ENCODE data around the gene BEND3.

Gene BEND3

DNA sequence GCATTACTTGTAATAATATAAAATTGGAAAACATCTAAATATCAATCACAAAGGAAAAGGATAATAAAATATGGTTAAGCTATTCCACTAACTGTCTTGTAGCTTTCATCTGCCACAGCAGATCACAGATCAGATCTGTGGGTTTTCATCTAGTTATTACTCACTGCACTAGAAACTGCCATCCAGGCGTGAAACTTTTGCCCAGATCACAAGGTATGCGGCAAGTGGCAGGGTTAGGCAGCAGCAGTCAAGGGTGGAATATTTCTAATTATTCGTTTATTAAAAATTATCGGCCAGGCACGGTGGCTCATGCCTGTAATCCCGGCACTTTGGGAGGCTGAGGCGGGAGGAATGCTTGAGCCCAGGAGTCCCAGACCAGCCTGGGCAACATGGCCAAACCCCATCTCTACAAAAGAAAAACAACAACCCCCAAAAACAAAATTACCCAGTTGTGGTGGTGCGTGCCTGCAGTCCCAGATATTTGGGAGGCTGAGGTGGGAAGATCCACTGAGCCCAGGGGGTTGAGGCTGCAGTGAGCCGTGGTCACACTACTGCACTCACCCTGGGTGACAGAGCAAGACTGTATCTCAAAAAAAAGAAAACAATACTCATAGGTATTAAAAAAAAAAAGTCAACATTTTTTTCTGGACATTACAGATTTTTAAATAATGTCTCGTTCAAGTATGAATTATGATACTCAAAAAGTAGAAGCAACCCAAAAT is 32.1 kb downstream of the BEND3 start:
- DNase-seq (ENCODE audit: low read depth, low spot score), result no peak

DNA sequence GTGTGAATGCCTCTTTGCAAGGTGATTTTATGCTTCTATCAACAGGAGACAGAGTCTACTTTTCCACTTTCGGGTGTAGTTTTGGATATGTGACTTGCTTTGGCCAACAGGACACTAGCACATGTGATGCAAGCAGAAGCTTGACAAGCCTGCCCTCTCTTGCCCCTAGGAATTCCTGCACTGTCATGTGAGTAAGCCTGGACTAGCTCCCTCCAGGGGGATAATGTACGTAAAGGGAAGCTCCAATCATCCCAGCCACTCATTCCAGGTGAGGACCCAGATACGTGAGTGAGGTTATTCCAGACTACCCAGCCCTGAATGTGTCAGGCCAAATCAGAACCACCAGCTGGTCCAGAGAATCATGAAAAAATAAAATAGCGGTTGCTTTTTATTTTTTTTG is 33.3 kb downstream of the BEND3 start:
- no peak for DNase-seq (ENCODE audit: low read depth, low spot score)

DNA sequence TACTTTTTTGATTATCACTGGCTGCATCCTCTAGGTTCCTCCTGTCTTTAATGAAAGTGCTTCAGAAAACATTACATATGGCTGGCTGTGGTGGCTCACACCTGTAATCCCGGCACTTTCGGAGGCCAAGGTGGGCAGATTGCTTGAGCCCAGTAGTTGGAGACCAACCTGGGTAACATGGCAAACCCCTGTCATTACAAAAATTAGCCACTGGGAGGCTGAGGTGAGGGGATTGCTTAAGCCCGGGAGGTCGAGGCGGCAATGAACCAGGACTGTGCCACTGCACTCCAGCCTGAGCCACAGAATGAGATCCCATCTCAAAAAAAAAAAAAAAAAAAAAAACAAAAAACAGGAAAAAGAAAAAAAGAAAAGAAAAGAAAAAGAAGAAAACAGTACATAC is 35.3 kb downstream of the BEND3 start:
- DNase-seq (ENCODE audit: low read depth, low spot score), result no peak

DNA sequence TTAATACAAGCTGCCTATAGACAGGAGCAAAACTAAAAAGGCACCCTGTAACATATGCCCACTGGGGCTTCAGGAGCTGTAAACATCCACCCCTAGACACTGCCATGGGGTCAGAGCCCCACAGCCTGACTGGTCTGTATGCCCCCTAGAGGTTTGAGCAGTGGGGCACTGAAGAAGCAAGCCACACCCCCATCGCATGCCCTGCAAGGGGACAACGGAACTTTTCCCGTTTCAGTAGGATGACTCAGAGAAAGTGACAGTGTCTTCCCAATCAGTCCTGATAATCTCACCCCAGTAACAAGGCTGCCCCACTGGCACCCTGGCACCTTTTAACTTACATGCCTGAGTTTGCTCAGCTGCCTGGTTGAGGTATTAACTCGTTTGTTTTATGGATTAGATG is 35.9 kb downstream of the BEND3 start:
- DNase-seq (ENCODE audit: low read depth, low spot score), result no peak

DNA sequence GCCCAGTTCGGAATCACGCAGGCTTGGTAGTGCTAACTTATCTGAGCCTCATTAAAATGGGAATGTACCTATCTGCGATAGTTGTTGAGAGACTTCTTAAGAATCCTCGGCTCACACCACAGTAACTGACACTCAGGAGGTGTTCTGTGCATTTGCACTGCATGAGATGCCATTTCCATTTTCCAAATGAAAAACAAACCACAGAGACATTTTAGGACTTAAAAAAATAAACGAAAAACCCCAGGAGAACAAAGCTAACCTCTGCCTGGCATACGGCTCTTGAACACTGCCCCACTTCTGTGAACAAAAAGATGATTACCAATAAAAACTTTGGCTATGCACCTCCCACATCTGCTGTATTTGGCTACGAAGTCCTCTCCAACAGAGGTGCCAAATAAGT is 37.6 kb downstream of the BEND3 start:
- DNase-seq (ENCODE audit: low read depth, low spot score), result no peak

DNA sequence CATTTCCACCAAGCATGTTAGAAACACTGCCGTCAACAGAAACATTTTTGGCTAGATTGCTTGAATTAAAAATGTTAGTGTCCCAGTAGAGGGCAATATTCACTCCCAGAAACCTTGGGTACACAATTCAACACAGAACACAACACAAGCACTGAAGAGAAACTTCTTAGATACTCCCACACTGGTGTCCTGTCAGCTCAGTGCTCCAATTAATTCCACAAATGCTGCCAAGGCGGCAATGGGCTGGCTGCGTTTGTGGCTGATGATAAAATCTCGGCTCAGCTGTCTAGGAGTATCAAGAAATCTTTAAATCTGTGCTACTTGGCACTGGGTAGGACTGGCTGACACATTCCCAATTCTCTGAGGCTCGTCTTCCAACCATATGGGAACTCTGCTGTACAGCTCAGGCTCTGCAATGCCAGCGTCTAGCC is 39.3 kb downstream of the BEND3 start:
- DNase-seq (ENCODE audit: low read depth, low spot score), result peak; percentile 51

DNA sequence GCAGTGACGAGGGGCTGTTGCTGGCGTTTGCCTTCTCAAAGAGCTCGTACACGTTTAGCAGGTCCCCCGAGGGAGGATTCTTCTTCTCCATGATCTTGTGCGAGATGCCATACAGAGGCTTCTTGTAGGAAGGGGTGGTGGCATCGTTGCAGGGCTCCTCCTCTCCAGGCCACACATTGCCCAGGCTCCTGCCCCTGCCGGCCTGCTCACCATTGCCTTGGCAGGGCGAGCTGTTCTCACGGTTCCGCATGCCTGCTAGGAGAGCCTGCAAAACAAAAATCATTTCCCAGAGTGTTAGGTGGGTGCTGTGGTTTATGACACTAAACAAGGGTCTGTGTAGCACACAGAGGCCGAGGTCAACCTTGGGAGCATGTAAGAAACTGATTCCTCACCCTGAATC is 44.6 kb downstream of the BEND3 start:
- DNase-seq (ENCODE audit: low read depth, low spot score), result no peak

DNA sequence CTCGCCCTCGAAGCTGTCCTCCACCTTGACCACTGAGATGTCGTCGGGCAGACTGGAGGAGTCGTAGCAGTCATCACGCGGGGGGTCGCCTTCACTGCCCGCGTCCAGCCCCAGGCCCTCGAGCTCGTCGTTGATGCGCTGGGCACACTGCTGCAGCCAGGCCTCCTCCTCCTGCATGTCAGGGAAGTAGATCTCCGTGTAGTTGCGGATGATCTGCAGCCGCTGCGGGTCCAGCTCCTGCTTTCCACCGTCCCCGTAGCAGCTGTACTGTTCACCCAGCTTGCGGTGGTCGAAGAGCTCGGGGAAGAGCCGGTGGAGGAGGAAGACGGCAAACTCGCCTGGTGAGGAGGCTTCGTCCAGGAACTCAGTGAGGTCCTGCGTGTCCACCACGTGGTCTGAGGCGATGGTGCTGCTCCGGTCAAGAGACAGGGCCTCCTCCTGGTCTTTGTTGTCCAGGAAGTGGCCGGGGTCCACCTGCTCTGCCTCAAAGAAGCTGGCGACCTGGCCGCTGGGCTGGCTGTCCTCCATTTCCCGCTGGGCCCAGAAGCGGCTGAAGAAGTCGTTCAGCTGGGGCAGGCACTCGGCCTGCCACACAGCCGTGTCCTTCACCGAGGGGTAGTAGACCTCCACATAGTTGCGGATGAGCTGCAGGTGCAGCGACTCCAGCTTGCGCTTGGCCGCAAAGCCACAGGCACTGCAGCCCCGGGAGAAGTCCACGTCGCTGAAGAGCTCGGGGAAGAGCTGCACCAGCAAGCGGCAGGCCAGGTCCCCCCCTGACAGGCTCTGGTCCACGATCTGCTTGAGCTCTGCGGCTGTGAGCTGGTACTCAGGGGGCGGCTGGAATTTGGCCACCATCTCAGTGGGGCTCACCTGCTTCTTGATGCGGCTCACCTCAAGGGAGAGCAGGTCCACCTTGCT is 45.4 kb downstream of the BEND3 start:
- DNase-seq (ENCODE audit: low read depth, low spot score), result no peak

DNA sequence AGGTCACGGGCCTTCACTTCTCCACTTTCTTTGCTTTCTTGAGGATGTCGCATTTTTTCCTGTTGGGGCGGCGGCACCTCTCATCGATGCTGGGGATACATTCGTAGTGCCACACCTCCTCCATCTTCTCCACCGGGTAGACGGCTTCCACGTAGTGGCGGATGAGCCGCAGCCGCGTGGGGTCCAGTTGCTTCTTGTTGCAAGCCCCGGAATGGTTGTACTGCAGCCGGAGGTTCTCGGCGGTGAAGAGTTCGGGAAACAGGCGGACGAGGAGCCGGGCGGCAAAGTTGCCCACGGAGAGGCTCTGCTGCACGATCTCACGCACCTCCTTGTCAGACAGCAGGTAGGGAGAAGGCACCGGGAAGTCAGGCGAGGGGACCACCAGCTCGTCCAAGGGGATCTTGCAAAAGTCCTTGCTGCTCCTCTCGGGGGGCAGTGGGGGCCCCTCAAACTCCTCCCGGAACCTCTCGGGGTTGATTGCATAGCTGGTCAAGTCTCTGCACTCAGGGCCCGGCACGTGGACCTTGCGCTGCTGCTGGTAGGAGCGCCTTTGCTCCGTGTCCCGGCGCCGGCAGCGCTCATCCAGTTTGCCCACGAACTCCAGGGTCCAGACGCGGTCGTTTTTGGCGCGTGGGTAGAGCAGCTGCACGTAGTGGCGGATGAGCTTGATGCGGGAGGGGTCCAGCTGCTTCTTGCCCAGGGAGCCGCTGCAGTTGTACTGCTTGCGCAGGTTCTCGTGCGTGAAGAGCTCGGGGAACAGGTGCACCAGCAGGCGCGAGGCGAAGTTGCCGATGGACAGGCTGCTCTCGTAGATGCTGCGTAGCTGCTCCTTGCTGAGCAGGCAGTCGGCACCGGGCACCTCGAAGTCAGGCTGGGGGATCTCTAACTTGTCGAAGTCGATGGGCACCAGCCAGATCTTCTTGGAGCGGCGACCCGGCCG is 46.4 kb downstream of the BEND3 start:
- DNase-seq (ENCODE audit: low read depth, low spot score), result no peak

DNA sequence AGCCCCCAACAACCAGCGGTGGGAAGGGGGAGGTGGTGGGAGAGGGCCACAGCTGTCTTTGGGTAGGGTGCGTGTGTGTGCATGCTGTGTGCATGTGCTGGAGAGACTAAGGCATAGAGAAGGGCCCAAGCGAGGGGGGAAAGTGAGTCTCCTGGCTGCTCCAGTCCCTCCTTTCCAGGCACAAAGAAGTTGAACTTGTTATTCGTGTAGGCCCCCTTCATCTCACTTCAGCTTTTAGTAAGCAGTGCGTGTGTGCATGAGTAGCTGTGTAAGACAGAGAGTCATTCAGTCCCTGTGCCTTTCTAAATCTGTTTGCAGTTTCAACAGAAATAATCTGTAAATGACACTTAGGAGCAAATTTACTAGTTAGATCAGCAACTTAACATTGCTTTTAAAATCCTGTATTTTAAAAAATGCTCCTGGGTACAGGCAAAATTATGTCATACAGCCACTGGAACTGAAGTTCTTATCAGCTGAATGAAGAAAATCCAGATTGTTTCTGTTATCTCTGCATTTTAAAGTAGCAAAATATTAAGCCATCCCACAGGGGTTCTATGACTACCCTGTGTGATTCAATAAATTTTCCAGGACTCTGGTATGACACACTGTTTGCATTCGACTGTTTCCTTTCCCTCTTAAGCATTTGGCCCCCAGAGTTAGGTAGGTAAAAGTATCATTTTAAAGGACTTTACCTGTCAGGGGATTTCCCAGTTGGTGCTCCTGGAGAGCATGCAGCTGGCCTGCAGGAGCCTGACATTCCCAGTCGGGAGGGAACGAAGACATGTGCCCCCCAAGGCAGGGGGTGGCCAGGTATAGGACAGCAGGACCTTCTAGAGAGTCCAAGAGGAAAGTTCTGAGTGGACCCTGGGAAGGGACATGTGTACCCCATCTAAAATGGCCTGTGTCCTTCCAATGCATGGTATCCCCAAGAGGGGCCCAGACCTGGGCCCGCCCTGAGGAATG is 48.3 kb downstream of the BEND3 start:
- DNase-seq (ENCODE audit: low read depth, low spot score), result no peak

DNA sequence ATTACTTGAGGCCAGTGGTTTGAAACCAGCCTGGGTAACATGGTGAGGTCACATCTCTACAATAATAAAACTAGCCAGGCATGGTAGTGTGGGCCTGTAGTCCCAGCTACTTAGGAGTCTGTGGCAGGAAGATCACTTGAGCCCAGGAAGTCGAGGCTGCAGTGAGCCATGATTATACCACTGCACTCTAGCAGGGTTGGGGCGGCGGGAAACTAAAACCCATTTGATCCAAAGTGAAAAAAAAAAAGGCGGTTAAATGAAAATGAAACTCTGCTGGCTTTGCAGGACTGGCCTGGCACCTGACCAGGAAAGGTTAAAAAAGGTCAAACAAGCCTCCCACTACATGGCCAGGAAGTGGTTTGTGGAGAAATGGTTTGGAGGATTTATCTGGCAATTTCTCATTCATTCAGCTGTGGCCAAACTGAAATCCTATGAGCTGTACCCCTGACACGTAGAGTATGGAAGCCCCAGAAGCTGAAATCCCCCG is 50.7 kb downstream of the BEND3 start:
- peak; percentile 78 for DNase-seq (ENCODE audit: low read depth, low spot score)

DNA sequence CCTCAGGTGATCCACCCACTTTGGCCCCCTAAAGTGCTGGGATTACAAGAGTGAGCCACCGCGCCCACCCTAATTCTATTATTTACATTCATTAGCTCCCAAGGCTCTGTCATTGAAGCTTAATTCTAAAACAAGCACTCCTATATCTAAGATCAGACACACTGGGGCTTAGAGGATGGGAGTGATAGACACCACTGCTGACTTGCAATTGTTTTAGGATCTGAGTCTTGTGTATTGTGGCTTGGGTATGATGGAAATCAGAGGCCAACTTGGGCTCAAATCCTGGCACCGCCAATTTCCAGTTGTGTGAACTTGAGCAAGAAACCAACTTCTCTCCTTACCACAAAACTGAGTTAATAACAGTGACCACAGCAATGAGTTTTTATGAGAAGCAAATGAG is 52.6 kb downstream of the BEND3 start:
- DNase-seq (ENCODE audit: low read depth, low spot score), result no peak

DNA sequence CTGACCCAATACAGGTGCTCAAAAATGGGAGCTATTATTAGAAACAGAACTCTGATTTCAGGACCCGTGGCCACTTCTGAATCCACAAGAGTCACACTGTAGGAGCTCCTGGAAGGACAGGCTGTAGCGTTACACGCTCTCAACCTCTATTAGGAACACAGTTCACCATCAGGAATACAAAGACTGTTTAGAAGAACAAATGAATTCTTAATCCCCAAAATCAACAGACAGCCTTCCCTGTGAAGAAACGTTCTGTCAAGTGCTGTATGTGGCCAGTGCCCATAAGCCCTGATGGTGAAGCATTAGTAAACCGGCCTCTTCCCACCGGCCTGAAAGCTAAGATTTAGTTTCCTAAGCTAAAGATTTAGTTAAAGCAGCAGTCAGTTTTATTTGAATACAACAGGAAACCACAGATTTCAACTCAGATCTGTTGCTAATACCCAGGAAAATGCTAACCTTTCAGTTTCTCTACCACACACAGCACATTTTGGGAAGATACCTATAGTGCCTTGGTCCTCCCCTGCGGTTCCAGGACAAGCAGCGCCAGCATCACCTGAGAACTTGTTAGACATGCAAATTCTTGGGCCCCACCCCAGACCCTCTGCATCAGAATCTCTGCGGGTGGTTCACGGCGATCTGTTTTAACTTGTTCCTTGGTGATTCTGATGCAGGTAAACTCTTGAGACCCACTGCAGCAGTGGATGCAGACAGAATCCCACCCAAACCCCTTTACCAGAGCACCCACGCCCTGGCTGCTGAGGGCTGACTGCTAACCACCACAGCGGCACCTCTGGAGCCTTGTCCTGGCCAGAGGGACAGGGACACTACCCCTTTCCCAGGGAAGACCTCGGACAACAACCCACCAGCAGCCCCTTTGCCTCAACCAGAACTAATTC is 53.9 kb downstream of the BEND3 start:
- no peak for DNase-seq (ENCODE audit: low read depth, low spot score)

DNA sequence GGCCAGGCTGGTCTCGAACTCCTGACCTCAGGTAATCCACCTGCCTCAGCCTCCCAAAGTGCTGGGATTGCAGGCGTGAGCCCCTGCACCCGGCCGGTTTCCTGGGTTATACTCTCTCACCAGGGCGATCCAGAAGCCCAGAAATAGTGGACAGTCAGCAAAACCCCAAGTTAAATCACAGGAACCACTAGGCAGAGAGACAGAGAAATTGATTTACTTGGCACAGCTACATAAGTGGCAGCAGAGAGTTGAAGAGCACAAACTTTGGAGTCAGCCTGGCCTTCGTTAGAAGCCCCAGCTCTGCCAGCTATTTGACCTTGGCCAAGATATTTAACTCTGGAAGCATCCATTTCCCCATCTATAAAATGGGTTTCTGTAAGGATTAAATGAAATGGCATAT is 54.6 kb downstream of the BEND3 start:
- DNase-seq (ENCODE audit: low read depth, low spot score), result no peak

DNA sequence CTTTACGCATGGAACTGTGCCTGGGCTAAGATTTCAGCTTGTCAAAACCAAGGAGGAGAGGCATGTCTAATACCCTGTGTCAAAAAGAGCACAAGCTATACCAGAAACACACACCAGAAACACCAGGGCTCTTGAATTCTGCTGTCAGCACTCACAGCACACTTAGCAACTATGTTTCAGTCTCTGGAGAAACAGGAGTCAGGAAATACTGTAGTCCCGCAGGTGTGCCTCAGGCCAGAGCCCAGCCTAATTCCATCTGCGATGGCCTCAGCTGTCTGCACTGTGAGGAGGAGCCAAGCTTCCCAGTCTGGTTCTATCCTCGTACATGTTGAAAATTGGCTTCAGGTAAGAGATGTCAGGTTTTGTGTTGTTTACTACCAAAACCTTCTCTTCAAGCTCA is 55.7 kb downstream of the BEND3 start:
- no peak for DNase-seq (ENCODE audit: low read depth, low spot score)

DNA sequence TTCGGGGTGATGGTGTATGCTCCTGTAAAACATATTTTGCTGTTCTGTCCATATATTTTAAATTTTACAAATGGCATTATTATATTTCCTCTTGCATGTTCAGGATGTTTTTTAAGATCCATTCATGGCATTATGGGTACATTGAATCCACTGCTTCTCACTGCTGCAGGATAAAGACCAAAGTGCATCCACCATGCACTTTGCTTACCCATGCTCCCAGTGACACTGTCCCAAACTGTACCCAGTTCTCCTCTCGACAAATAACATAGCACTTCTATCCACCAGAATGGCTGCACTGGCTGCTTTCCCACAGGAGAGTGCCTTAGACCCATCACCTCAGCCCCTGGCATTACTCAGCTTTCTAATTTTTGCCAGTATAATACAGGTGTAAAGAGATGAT is 57.6 kb downstream of the BEND3 start:
- no peak for DNase-seq (ENCODE audit: low read depth, low spot score)

DNA sequence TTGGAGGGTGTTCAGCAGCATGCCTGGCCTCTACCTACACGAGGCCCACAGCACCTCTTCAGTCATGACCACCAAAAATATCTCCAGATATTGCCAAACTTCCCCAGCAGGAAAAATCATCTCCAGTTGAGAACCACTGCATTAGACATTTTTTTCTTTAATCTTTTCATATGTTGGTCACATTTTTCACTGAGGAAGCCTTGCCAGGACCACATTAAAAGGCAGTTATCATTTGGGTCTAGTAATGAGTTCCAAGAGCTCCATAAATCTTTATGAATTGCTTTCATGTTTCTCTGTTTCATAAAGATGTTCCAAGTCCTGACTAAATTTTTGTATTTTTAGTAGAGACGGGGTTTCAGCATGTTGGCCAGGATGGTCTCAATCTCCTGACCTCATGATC is 58.5 kb downstream of the BEND3 start:
- no peak for DNase-seq (ENCODE audit: low read depth, low spot score)

DNA sequence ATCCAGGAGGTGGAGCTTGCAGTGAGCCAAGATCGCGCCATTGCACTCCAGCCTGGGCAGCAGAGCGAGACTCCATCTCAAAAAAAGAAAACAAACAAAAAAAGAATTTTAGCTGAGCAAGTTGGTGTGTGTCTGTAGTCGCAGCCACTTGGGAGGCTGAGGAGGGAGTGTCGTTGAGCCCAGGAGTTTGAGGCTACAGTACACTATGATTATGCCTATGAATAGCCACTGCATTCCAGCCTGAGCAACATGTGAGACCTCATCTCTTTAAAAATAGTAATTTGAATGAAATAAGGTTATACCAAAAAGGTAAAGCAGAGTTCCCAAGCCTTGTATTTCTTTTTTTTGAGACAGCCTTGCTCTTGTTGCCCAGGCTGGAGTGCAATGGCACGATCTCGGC is 67.5 kb downstream of the BEND3 start:
- no peak for DNase-seq (ENCODE audit: low read depth, low spot score)

DNA sequence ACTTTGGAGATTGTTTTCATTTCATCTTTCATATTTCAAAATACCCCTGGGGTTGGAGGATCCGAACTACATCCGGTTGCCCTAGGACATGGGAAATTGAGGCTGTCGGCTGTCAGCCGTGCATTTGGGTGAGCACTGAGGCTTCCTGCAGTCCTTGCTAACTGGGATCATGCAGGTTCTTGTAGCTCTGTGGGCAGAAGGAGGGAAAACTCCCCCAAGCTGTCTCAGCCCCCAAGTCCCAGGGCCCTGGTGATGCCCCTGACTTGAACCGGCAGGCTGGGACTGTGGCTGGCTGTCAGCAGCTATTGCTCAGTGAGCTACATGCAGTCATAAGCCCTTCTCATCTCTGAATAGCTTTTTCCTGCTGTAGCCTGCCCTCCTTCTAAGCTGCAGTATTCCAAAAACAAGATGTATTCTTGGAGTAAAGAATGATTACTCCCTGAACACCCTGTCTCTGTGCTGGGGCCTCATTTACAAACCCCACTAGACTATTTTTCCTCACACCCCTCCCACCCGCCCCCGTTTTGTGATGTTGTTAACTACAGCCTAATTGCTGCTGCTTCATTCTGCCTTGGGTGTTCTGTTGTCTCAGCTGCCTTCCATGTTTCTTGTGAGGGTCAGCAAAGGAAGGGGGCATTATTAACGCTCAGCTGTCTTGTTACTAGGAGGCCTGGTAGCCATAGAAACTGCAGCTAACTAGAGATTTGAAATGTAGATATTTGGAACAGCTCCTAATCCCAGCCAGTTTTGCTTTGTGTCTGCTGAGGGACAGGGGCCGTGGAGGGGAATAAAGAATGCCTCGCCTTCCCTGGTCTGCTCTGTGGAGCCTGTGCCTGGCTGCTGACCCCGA is 69.3 kb downstream of the BEND3 start:
- peak; percentile 71 for DNase-seq (ENCODE audit: low read depth, low spot score)

Data from astrocyte of the hippocampus (primary cell).